HCEC 1CT (cell line): ENCODE measurements around the gene TST.
A peak's percentile ranks its signal among the peaks of the same experiment; 100 is the strongest.
"Not testable (repeated sequence)": the region's sequence is repeated elsewhere in the genome, so short reads cannot be mapped to it uniquely, and the experiment has no call there.

ENCODE experiments used
- DNase-seq: peaks from one replicate; pipeline ENCODE4 v3.0.0-alpha.2; 2017

TST gene

GRCh38 chr22:37012262-37012904 lies 6.9 kb downstream of the TST start:
- no peak for DNase-seq

GRCh38 chr22:37011472-37011871 lies 7.8 kb downstream of the TST start:
- no peak for DNase-seq

GRCh38 chr22:37010976-37011375 lies 8.3 kb downstream of the TST start:
- DNase-seq: no peak

GRCh38 chr22:37010174-37010573 lies 9.1 kb downstream of the TST start:
- DNase-seq: no peak

GRCh38 chr22:37009490-37009889 lies 9.8 kb downstream of the TST start:
- DNase-seq: no peak

- DNase-seq: no peak
Measured at GRCh38 chr22:37008365-37008764, 10.9 kb downstream of the TST start.

GRCh38 chr22:37007651-37008050 lies 11.6 kb downstream of the TST start:
- DNase-seq: no peak

- no peak for DNase-seq
Measured at GRCh38 chr22:37002633-37003032, 16.6 kb downstream of the TST start.

- no peak for DNase-seq
Measured at GRCh38 chr22:37001826-37002225, 17.4 kb downstream of the TST start.

- no peak for DNase-seq
Measured at GRCh38 chr22:37000676-37001534, 18.3 kb downstream of the TST start.

GRCh38 chr22:36999463-36999862 lies 19.8 kb downstream of the TST start:
- DNase-seq: peak; percentile 4

- DNase-seq: peak; percentile 27
Measured at GRCh38 chr22:36998620-36999351, 20.5 kb downstream of the TST start.

GRCh38 chr22:36997746-36998145 lies 21.5 kb downstream of the TST start:
- no peak for DNase-seq

GRCh38 chr22:36991206-36991605 lies 28.0 kb downstream of the TST start:
- no peak for DNase-seq

GRCh38 chr22:36990457-36990856 lies 28.8 kb downstream of the TST start:
- no peak for DNase-seq

GRCh38 chr22:36989012-36989411 lies 30.2 kb downstream of the TST start:
- not testable (repeated sequence) for DNase-seq

GRCh38 chr22:36988075-36988832 lies 31.0 kb downstream of the TST start:
- DNase-seq: no peak

- peak; percentile 5 for DNase-seq
Measured at GRCh38 chr22:36986242-36986821, 32.9 kb downstream of the TST start.

GRCh38 chr22:36985211-36985889 lies 33.9 kb downstream of the TST start:
- DNase-seq: no peak

- DNase-seq: no peak
Measured at GRCh38 chr22:36982136-36982535, 37.1 kb downstream of the TST start.

GRCh38 chr22:36981247-36981775 lies 37.9 kb downstream of the TST start:
- no peak for DNase-seq
